ENCODE measurements around the gene C2CD4B.

The C2CD4B gene

DNA sequence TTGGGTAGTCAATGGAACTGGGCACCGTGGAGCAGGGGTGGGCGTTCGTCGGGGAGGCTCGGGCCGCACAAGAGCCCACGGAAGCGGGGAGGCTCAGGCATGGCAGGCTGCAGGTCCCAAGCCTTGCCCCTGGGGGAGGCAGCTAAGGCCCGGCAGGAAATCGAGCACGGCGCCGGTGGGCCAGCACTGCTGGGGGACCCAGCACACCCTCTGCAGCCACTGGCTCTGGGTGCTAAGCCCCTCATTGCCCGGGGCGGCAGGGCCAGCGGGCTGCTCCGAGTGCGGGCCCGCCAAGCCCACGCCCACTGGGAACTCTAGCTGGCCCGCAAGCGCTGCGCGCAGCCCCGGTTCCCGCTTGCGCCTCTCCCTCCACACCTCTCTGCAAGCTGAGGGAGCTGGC is 21.5 kb upstream of the C2CD4B start:
- no peaks in the 10 kb centered on the region for H3K27me3 ChIP-seq (ENCODE audit: control insufficient read depth, insufficient read depth, low read length)
- no peaks in the 10 kb centered on the region for H3K4me1 ChIP-seq (ENCODE audit: control insufficient read depth, low read depth, low read length)
- no peaks in the 10 kb centered on the region for H3K36me3 ChIP-seq (ENCODE audit: control insufficient read depth, low read depth, low read length)
- no peak overlapping the region for H3K9ac ChIP-seq (ENCODE audit: low read length)
- H3K4me3 ChIP-seq (ENCODE audit: low read length) = no peak overlapping the region
- no peaks in the 10 kb centered on the region for H3K9me3 ChIP-seq (ENCODE audit: control insufficient read depth, low read depth, low read length)
- no peak overlapping the region for H3K27ac ChIP-seq (ENCODE audit: low read length)

DNA sequence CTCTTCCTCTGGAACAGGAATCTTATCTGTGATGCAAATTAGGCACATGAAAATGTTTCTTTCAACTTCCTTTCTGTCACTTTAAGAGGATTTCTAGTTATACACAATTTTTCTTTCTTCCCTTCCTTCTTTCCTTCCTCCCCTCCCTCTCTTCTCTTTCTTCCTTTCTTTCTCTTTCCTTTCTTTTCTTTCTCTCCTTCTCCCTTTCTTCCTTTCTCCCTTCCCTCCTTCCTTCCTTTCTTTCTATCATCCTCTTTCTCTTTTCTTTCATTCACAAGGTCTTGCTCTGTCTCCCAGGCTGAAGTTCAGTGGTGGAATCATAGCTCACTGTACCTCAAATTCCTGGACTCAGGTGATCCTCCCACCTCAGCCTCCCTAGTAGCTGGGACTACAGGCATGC is 18.0 kb upstream of the C2CD4B start:
- Histone ChIP-seq H3K36me3 (ENCODE audit: control insufficient read depth, low read depth, low read length) (no peaks in the 10 kb centered on the region), H3K9ac (ENCODE audit: low read length) (no peak overlapping the region), H3K4me1 (ENCODE audit: control insufficient read depth, low read depth, low read length) (no peaks in the 10 kb centered on the region), H3K27me3 (ENCODE audit: control insufficient read depth, insufficient read depth, low read length) (no peaks in the 10 kb centered on the region), H3K27ac (ENCODE audit: low read length) (no peak overlapping the region), H3K4me3 (ENCODE audit: low read length) (no peak overlapping the region), H3K9me3 (ENCODE audit: control insufficient read depth, low read depth, low read length) (no peaks in the 10 kb centered on the region)

DNA sequence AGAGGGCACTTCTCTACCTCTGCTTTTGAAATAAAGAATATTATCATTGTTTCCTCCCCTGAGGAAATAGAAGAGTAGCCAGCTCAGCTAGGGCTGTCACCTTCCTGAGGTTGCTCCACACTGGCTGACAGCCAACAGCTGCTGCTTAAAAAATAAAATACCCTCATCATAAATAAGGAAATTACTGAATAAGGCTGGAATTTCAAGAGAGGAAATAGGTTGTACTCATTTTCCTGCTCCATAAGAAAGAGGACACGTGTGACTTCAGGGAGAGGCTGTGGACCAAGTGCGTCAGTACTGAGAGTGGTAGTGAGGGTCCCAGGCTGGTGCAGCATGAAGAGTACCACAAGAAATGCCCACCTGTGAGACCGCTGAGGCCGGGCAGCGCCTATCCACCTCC is 8.1 kb upstream of the C2CD4B start:
- no peak overlapping the region for H3K27ac ChIP-seq (ENCODE audit: low read length)
- no peaks in the 10 kb centered on the region for H3K36me3 ChIP-seq (ENCODE audit: control insufficient read depth, low read depth, low read length)
- no peak overlapping the region for H3K4me3 ChIP-seq (ENCODE audit: low read length)
- H3K27me3 ChIP-seq (ENCODE audit: control insufficient read depth, insufficient read depth, low read length) = no peaks in the 10 kb centered on the region
- H3K9me3 ChIP-seq (ENCODE audit: control insufficient read depth, low read depth, low read length) = no peaks in the 10 kb centered on the region
- H3K9ac ChIP-seq (ENCODE audit: low read length) = no peak overlapping the region
- H3K4me1 ChIP-seq (ENCODE audit: control insufficient read depth, low read depth, low read length) = no peaks in the 10 kb centered on the region

DNA sequence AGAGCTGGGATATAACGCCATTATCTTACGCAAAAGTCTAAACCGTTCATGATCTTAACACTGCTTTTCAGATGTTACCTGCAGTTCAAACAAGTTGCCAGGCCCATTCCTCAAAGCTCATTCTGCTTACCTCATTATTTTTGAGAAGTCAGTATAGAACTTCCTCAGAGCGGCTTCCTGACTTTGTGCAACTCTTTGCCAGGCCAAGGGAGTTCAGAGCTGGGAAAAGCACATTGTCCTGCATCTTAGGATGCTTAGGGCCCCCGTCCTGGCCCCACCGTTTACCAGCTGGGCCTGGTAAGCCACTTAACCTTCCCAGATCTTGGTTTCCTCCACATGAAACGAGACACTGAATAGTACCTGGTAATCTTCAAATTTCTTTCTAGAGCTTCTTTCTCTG is 6.8 kb upstream of the C2CD4B start:
- no peak overlapping the region for H3K27ac ChIP-seq (ENCODE audit: low read length)
- no peaks in the 10 kb centered on the region for H3K36me3 ChIP-seq (ENCODE audit: control insufficient read depth, low read depth, low read length)
- no peaks in the 10 kb centered on the region for H3K4me1 ChIP-seq (ENCODE audit: control insufficient read depth, low read depth, low read length)
- H3K9me3 ChIP-seq (ENCODE audit: control insufficient read depth, low read depth, low read length) = no peaks in the 10 kb centered on the region
- peaks cover 7% of the 10 kb centered on the region for H3K27me3 ChIP-seq (ENCODE audit: control insufficient read depth, insufficient read depth, low read length)
- H3K9ac ChIP-seq (ENCODE audit: low read length) = no peak overlapping the region
- no peak overlapping the region for H3K4me3 ChIP-seq (ENCODE audit: low read length)

DNA sequence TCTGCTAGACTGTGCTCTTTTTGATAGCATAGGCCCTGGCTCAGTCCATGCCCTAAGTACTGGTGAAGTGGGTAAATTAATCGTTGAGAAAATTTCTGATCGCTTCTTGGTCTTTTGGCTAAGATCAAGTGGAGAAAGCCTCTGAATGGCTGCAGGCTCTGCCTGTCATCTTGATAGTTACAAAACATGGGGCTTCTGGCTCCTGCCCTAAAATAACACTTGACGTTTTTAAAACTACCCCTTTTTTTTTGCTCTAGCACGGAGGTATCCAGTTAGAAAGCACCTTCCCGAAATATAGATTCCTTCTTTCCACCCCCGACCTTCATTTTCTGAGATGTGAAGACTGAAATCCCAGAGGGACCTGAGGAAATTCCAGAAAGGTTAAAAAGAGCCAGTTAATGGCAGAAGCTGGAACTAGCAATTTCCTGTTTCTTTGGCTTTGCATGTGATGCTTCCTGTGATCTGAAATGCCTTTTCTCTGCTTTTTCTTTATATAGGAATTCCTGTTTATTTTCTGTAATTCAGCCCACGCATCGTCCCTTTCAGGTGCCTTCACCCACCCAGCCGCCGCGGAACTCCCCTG is 799 bp upstream of the C2CD4B start:
- Histone ChIP-seq H3K36me3 (ENCODE audit: control insufficient read depth, low read depth, low read length) (no peaks in the 10 kb centered on the region), H3K9me3 (ENCODE audit: control insufficient read depth, low read depth, low read length) (no peaks in the 10 kb centered on the region), H3K4me3 (ENCODE audit: low read length) (no peak overlapping the region), H3K4me1 (ENCODE audit: control insufficient read depth, low read depth, low read length) (no peaks in the 10 kb centered on the region), H3K9ac (ENCODE audit: low read length) (no peak overlapping the region), H3K27me3 (ENCODE audit: control insufficient read depth, insufficient read depth, low read length) (peaks cover 62% of the 10 kb centered on the region), H3K27ac (ENCODE audit: low read length) (no peak overlapping the region)

DNA sequence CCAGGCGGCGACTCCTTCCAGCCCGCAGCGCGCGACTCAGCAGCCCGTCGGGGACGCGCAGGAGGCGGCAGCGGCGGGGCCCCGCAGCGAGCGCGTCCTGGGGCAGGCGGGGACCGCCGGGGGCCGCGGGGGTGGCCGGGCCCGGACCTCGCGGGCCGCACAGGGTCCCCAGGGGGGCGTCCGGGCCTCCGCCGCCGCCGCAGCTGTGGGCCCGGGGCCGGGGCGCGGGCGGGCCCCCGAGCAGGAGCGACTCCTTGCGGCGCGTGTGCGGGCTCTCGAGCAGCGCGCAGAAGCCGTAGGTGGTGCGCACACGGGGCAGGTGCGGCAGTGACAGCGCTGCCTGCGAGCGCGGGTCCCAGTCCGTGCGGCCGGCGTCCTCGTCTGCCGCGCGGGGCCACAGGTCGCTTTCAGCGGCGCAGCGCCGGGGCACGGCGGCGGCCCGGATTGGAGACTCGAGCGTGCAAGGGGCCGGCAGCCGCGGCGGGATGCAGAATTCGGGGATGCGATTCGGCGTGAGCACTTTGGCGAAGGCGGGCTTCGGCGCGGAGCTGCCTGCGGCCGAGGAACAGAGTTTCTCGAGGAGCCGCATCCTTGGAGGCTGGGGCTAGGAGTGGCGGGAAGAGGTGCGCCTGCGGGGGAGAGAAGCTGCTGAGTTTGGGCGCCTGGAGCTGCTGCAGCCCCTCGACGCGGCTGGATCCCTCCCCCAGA is 535 bp downstream of the C2CD4B start:
- Histone ChIP-seq H3K9ac (ENCODE audit: low read length) (no peak overlapping the region), H3K36me3 (ENCODE audit: control insufficient read depth, low read depth, low read length) (no peaks in the 10 kb centered on the region), H3K27ac (ENCODE audit: low read length) (no peak overlapping the region), H3K27me3 (ENCODE audit: control insufficient read depth, insufficient read depth, low read length) (peaks cover 62% of the 10 kb centered on the region), H3K9me3 (ENCODE audit: control insufficient read depth, low read depth, low read length) (no peaks in the 10 kb centered on the region), H3K4me1 (ENCODE audit: control insufficient read depth, low read depth, low read length) (no peaks in the 10 kb centered on the region), H3K4me3 (ENCODE audit: low read length) (peak overlapping the region; percentile 53)

DNA sequence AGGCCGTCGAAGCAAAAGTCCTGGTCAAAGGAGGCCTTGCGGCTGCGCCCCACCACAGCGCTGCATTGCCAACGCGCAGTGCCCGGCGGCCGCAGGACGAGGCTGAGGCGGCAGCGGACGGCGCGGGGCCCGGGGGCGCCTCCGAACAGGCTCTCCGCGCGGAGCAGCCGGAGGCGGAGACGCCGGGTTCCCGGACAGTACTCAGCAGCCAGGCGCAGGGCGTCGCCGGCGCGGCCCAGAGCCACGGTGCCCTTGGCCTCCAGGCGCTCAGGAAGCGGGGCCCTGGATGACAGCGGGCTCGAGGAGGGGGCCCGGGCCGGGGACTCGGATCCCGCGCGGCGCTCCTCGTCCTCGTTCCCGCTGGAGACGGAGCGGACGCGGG is 1.1 kb downstream of the C2CD4B start:
- peaks cover 62% of the 10 kb centered on the region for H3K27me3 ChIP-seq (ENCODE audit: control insufficient read depth, insufficient read depth, low read length)
- H3K27ac ChIP-seq (ENCODE audit: low read length) = no peak overlapping the region
- H3K36me3 ChIP-seq (ENCODE audit: control insufficient read depth, low read depth, low read length) = no peaks in the 10 kb centered on the region
- peak overlapping the region; percentile 11 for H3K4me3 ChIP-seq (ENCODE audit: low read length)
- no peaks in the 10 kb centered on the region for H3K4me1 ChIP-seq (ENCODE audit: control insufficient read depth, low read depth, low read length)
- no peaks in the 10 kb centered on the region for H3K9me3 ChIP-seq (ENCODE audit: control insufficient read depth, low read depth, low read length)
- H3K9ac ChIP-seq (ENCODE audit: low read length) = no peak overlapping the region

DNA sequence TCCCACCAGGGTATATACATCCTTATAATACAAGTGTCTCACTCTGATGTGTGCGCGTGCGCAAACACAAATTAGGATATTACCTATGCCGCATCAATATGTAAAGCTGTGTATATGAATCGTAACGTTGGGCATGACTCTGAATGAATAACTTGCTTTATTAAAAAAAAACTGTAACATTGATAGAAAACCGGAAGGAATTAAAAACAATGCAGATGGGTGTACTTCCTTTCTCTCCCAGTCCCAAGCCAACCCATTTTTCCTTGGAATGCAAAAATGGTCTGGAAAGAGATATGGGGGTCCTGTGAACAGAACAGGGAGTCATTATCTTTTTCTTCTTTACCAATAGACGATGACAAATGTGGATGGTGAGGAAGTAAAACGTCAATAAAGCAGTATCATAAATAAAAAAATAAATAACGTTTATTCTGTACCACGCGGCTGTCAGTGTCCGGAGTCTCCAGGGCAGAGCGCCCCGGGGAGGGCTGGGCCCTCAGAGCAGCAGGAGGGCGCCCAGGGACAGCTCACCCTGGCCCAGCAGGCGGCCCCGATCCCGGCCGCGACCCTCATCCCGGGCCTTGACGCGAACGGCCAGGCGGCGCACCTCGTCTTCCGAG is 1.6 kb downstream of the C2CD4B start:
- peaks cover 62% of the 10 kb centered on the region for H3K27me3 ChIP-seq (ENCODE audit: control insufficient read depth, insufficient read depth, low read length)
- no peaks in the 10 kb centered on the region for H3K36me3 ChIP-seq (ENCODE audit: control insufficient read depth, low read depth, low read length)
- H3K4me3 ChIP-seq (ENCODE audit: low read length) = peak overlapping the region; percentile 11
- H3K9ac ChIP-seq (ENCODE audit: low read length) = no peak overlapping the region
- no peak overlapping the region for H3K27ac ChIP-seq (ENCODE audit: low read length)
- H3K4me1 ChIP-seq (ENCODE audit: control insufficient read depth, low read depth, low read length) = no peaks in the 10 kb centered on the region
- no peaks in the 10 kb centered on the region for H3K9me3 ChIP-seq (ENCODE audit: control insufficient read depth, low read depth, low read length)

DNA sequence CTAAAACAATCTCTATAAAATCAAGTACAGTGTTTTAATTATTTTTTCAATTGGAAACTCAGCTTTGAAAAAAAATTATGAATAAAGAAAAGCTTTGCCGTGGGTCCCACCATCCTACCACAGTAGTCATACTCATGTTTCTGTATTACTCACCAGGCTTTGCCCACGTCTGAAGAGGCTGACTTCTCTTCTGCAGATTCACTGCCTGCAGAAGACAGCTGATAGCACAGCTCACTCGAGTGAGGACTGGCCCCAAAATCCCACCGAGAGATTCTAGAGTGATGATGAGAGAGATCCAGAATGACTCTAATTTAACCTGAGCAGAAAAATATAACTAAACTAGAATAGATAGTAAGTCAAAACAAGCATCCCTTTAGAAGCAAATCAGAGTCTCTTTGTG is 11.9 kb downstream of the C2CD4B start:
- no peak overlapping the region for H3K4me3 ChIP-seq (ENCODE audit: low read length)
- H3K9ac ChIP-seq (ENCODE audit: low read length) = no peak overlapping the region
- no peak overlapping the region for H3K27ac ChIP-seq (ENCODE audit: low read length)
- H3K4me1 ChIP-seq (ENCODE audit: control insufficient read depth, low read depth, low read length) = no peaks in the 10 kb centered on the region
- no peaks in the 10 kb centered on the region for H3K9me3 ChIP-seq (ENCODE audit: control insufficient read depth, low read depth, low read length)
- no peaks in the 10 kb centered on the region for H3K27me3 ChIP-seq (ENCODE audit: control insufficient read depth, insufficient read depth, low read length)
- no peaks in the 10 kb centered on the region for H3K36me3 ChIP-seq (ENCODE audit: control insufficient read depth, low read depth, low read length)

DNA sequence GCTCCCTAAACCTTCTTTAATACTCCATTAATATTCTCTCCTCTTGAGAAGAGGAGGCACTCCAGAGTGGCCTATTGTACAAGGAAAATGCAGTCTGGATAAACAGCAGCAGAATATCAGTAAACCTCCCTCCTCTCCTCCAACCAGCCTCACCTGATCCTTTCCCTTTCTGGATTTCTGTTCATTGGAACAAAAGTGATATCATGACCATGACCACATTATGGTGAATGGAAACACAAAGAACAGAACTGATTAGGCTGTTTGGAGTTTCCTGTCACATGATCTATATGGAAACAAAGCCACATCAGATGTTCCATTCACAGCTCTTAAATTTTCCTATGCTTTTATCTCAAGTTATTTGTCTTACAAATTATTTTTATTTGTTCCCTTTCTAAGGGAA is 14.6 kb downstream of the C2CD4B start:
- Histone ChIP-seq H3K27ac (ENCODE audit: low read length) (no peak overlapping the region), H3K9me3 (ENCODE audit: control insufficient read depth, low read depth, low read length) (no peaks in the 10 kb centered on the region), H3K4me1 (ENCODE audit: control insufficient read depth, low read depth, low read length) (no peaks in the 10 kb centered on the region), H3K4me3 (ENCODE audit: low read length) (no peak overlapping the region), H3K27me3 (ENCODE audit: control insufficient read depth, insufficient read depth, low read length) (no peaks in the 10 kb centered on the region), H3K36me3 (ENCODE audit: control insufficient read depth, low read depth, low read length) (no peaks in the 10 kb centered on the region), H3K9ac (ENCODE audit: low read length) (no peak overlapping the region)

DNA sequence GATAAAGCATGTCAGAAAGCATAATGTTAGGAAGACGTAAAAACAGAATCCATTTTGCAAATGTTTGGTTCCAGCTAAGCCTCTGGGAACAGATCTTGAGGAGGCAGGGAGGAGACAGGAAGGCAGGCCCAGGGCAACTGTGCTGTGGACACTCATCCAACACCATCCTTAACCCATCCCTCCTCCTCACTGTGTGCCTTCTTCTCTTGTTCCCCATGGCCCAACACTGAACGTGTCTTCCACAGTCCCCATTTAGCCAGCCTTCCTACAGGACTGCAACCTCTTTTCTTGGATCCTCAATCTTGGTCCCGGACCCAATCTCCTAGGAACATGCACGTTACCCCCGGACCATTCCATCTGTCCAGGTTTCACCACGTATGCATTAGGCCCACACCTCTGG is 15.4 kb downstream of the C2CD4B start:
- H3K27me3 ChIP-seq (ENCODE audit: control insufficient read depth, insufficient read depth, low read length) = no peaks in the 10 kb centered on the region
- H3K4me3 ChIP-seq (ENCODE audit: low read length) = no peak overlapping the region
- H3K36me3 ChIP-seq (ENCODE audit: control insufficient read depth, low read depth, low read length) = no peaks in the 10 kb centered on the region

DNA sequence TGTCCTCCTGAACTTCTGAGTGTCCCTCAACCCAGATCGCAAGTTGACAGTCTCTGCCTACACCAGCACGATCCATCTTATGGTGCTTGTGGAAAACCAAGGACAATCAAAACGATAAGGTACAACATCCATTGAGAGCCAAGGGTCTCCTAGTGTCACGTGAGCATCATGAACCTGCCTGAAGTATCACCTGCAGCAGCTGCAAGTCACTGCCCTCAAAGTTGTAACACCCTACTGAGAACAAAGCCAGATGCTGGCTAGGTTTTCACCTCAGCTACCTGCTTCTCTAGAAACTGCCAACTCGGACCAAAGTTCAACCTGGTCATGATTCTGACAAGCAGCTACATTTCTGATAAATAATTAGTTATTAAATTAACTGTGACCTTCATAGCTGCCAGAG is 17.5 kb downstream of the C2CD4B start:
- no peaks in the 10 kb centered on the region for H3K9me3 ChIP-seq (ENCODE audit: control insufficient read depth, low read depth, low read length)
- H3K27me3 ChIP-seq (ENCODE audit: control insufficient read depth, insufficient read depth, low read length) = no peaks in the 10 kb centered on the region
- no peak overlapping the region for H3K4me3 ChIP-seq (ENCODE audit: low read length)
- no peak overlapping the region for H3K27ac ChIP-seq (ENCODE audit: low read length)
- peaks cover 4% of the 10 kb centered on the region for H3K4me1 ChIP-seq (ENCODE audit: control insufficient read depth, low read depth, low read length)
- no peak overlapping the region for H3K9ac ChIP-seq (ENCODE audit: low read length)
- no peaks in the 10 kb centered on the region for H3K36me3 ChIP-seq (ENCODE audit: control insufficient read depth, low read depth, low read length)

More for the DNA sequence above, 15.4 kb downstream of the C2CD4B start:
- Histone ChIP-seq H3K9ac (ENCODE audit: low read length) (no peak overlapping the region), H3K9me3 (ENCODE audit: control insufficient read depth, low read depth, low read length) (no peaks in the 10 kb centered on the region), H3K27ac (ENCODE audit: low read length) (no peak overlapping the region), H3K4me1 (ENCODE audit: control insufficient read depth, low read depth, low read length) (no peaks in the 10 kb centered on the region)

Measured in iPS-18a (cell line).